ENCODE data around the gene OR11G2.
"Not testable (repeated sequence)": the region's sequence is repeated elsewhere in the genome, so short reads cannot be mapped to it uniquely, and the experiment has no call there.

Gene OR11G2

DNA sequence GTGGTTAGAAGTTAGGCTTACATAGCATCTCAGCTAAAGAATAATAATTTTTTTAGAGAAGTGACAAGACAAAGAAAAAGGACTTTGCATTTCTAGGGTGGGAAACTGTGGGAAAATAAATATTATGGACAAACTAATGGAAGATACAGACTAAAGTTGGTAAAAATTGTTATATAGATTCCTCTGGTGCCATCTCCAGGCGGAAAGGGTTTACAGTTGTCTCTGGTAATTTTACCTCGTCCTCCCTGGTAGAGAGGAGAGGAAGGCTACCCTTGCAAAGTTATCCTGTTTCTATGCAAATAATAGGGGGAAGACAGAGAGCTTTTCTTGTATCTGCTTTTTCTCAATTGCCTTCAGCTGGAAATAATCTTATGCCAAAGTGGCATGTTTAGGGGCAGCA is 5.2 kb downstream of the OR11G2 start:
- DNase-seq (ENCODE audit: low read depth): no peak

DNA sequence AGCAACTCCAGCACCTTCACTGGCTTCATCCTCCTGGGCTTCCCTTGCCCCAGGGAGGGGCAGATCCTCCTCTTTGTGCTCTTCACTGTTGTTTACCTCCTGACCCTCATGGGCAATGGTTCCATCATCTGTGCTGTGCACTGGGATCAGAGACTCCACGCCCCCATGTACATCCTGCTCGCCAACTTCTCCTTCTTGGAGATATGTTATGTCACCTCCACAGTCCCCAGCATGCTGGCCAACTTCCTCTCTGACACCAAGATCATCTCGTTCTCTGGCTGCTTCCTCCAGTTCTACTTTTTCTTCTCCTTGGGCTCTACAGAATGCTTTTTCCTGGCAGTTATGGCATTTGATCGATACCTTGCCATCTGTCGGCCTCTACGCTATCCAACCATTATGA is 6.8 kb downstream of the OR11G2 start:
- H3K4me3 ChIP-seq (ENCODE audit: low read length): no peak overlapping the region
- TF ChIP-seq, protein P1, sequence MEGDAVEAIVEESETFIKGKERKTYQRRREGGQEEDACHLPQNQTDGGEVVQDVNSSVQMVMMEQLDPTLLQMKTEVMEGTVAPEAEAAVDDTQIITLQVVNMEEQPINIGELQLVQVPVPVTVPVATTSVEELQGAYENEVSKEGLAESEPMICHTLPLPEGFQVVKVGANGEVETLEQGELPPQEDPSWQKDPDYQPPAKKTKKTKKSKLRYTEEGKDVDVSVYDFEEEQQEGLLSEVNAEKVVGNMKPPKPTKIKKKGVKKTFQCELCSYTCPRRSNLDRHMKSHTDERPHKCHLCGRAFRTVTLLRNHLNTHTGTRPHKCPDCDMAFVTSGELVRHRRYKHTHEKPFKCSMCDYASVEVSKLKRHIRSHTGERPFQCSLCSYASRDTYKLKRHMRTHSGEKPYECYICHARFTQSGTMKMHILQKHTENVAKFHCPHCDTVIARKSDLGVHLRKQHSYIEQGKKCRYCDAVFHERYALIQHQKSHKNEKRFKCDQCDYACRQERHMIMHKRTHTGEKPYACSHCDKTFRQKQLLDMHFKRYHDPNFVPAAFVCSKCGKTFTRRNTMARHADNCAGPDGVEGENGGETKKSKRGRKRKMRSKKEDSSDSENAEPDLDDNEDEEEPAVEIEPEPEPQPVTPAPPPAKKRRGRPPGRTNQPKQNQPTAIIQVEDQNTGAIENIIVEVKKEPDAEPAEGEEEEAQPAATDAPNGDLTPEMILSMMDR (conservative IDR thresholded peaks at IDR 0.05; ENCODE audit: low read depth, low read length): no peak
- DNase-seq (ENCODE audit: low read depth): no peak

More for the DNA sequence above, 5.2 kb downstream of the OR11G2 start:
- no peak overlapping the region for H3K4me3 ChIP-seq (ENCODE audit: low read length)
- TF ChIP-seq, protein P1 (conservative IDR thresholded peaks at IDR 0.05; ENCODE audit: low read depth, low read length): no peak

DNA sequence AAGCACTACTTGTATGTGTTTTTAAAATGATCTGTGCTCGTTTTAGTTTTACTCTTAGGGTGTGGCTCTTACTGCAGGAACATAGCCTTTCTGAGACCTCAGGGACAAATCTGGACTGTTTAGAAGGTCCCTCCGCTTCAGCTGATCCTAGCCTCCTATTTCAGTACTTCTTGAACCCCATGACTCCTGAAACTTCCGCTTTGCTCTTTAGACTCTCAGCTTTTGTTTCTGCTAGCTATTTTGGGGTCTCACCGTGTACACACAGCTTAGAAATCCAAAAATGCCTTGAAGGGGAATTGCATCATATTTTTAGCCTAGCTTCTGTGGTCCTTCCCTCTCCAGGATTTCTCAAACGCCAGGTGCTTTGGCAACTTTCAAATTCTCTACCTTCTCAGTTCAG is 8.3 kb downstream of the OR11G2 start:
- DNase-seq (ENCODE audit: low read depth): no peak
- H3K4me3 ChIP-seq (ENCODE audit: low read length): no peak overlapping the region
- TF ChIP-seq, protein P1 (conservative IDR thresholded peaks at IDR 0.05; ENCODE audit: low read depth, low read length): no peak

DNA sequence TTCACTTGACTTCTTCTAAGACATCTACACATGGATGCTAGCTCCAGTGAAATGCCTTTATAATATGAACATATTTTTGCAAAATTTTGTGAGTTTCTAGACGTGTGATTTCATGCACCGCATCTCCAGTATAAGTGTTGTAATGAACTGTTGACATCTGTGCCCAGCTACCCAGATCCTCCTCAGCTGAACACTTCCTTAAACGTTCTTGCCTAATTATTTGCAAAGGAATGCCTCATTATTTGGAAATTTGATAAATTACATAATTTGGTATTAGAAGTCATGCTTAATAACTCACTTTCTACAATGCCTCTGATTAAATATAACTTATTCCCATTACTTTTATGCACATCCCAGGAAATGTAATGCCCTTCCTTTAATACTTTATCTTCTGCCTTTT is 14.0 kb downstream of the OR11G2 start:
- H3K4me3 ChIP-seq (ENCODE audit: low read length): no peak overlapping the region
- no peak for DNase-seq (ENCODE audit: low read depth)
- TF ChIP-seq, protein P1 (conservative IDR thresholded peaks at IDR 0.05; ENCODE audit: low read depth, low read length): no peak

DNA sequence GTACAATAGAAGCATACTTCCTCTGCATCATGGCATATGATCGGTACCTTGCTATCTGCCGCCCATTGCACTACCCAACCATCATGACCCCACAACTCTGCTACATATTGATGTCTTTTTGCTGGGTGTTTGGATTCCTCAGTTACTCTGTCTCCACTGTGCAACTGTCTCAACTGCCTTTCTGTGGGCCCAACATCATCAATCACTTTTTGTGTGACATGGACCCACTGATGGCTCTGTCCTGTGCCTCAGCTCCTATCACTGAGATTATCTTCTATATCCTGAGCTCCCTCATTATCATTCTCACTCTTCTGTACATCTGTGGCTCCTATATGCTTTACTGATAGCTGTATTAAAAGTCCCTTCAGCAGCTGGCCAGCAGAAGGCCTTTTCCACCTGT is 18.9 kb downstream of the OR11G2 start:
- DNase-seq (ENCODE audit: low read depth): no peak
- TF ChIP-seq, protein P1 (conservative IDR thresholded peaks at IDR 0.05; ENCODE audit: low read depth, low read length): no peak
- no peak overlapping the region for H3K4me3 ChIP-seq (ENCODE audit: low read length)

DNA sequence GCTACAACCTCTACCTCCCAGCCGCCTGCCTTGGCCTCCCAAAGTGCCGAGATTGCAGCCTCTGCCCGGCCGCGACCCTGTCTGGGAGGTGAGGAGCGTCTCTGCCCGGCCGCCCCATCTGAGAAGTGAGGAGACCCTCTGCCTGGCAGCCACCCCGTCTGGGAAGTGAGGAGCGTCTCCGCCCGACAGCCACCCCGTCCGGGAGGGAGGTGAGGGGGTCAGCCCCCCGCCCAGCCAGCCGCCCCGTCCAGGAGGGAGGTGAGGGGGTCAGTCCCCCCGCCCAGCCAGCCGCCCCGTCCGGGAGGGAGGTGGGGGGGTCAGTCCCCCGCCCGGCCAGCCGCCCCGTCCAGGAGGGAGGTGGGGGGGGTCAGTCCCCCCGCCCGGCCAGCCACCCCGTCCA is 21.7 kb downstream of the OR11G2 start:
- DNase-seq (ENCODE audit: low read depth); H3K4me3 ChIP-seq (ENCODE audit: low read length): not testable (repeated sequence)

DNA sequence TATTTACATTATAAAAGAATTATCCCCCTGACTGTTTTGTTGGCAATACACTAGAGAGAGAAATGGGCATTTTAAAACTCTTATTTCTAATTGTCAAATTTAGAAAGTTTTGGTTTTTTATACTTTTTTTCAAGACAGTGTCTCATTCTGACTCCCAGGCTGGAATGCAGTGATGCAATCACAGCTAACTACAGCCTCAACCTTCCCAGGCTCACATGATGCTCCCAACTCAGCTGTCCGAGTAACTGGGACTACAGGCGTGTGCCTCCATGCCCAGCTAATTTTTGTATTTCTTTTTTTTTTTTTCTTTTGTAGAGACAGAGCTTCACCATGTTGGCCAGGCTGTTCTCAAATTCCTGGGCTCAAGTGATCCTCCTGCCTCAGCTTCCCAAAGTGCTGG is 24.5 kb downstream of the OR11G2 start:
- no peak overlapping the region for H3K4me3 ChIP-seq (ENCODE audit: low read length)
- TF ChIP-seq, protein P1 (conservative IDR thresholded peaks at IDR 0.05; ENCODE audit: low read depth, low read length): no peak
- DNase-seq (ENCODE audit: low read depth): no peak

DNA sequence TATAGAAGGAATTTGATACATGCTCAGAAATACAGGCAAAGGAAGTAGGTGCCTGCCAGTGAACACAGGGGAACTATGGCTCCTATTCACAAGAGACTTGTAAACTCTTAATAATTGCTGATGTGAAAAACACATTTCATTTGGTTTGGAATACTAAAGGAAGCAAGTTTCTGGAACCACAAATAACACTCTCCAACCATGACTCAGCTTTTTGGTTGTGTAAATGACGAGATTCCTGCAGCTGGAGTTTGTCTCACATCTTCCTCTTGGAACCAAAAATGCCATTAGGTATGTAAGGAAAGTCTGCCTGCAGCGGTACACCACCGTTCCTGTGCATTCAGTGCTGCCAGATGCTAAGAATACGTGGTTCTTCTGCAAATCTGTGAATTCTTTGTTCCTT is 28.3 kb downstream of the OR11G2 start:
- H3K4me3 ChIP-seq (ENCODE audit: low read length): no peak overlapping the region
- TF ChIP-seq, protein P1 (conservative IDR thresholded peaks at IDR 0.05; ENCODE audit: low read depth, low read length): no peak
- DNase-seq (ENCODE audit: low read depth): no peak

Measured in retinal pigment epithelial cell (primary cell).